Large intestine (tissue), 12 donors: ENCODE measurements around the gene ZBTB1. TPM values are rescaled to one million over a fixed set of nuclear protein-coding genes. Genes with fewer than 3 reads are reported as not detected.

Experiments used
- DNase-seq, 2 donors: peaks; one replicate each; pipeline versions ENCODE4 v3.0.0 to v3.0.0-alpha.2; 2013
- H3K27ac ChIP-seq: one replicate; pipeline ENCODE4 v1.5.1; 2013; ENCODE audit warnings: low read length
- H3K27me3 ChIP-seq: 2 replicates; pipeline ENCODE4 v1.6.1; 2013; ENCODE audit warnings: low read length; ENCODE audit not compliant: control insufficient read depth, insufficient read depth
- H3K36me3 ChIP-seq: 2 replicates; pipeline ENCODE4 v1.6.1; 2013; ENCODE audit warnings: low read length; ENCODE audit not compliant: control insufficient read depth, insufficient read depth
- H3K4me1 ChIP-seq: one replicate; pipeline ENCODE4 v1.6.1; 2013; ENCODE audit warnings: low read length; ENCODE audit not compliant: control insufficient read depth, insufficient read depth
- H3K4me3 ChIP-seq: one replicate; pipeline ENCODE4 v1.5.1; 2013; ENCODE audit warnings: low read length
- H3K9me3 ChIP-seq: one replicate; pipeline ENCODE4 v1.6.1; 2013; ENCODE audit warnings: mild to moderate bottlenecking, low read depth, low read length, moderate library complexity; ENCODE audit not compliant: control insufficient read depth
- WGBS: methylation state at CpG from one replicate; pipeline ENCODE4 v1.1.5; 2013; ENCODE audit warnings: low lambda C conversion rate; ENCODE audit not compliant: insufficient coverage; 5-methylcytosine and 5-hydroxymethylcytosine counted together
- long read RNA-seq, 11 donors: transcript quantifications; one replicate each; lab custom pipeline, GENCODE V29; 2026
- polyA plus RNA-seq: library from polyadenylated mRNA; unstranded; fragments of 120-200 nt; gene quantifications from one replicate; pipeline ENCODE4 v1.2.1, GENCODE V29; 2013

ZBTB1 gene, protein sequence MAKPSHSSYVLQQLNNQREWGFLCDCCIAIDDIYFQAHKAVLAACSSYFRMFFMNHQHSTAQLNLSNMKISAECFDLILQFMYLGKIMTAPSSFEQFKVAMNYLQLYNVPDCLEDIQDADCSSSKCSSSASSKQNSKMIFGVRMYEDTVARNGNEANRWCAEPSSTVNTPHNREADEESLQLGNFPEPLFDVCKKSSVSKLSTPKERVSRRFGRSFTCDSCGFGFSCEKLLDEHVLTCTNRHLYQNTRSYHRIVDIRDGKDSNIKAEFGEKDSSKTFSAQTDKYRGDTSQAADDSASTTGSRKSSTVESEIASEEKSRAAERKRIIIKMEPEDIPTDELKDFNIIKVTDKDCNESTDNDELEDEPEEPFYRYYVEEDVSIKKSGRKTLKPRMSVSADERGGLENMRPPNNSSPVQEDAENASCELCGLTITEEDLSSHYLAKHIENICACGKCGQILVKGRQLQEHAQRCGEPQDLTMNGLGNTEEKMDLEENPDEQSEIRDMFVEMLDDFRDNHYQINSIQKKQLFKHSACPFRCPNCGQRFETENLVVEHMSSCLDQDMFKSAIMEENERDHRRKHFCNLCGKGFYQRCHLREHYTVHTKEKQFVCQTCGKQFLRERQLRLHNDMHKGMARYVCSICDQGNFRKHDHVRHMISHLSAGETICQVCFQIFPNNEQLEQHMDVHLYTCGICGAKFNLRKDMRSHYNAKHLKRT
- polyA plus RNA-seq = 43.4 TPM
- long read RNA-seq, donor 1, partial matches to known transcripts = 0 of 2 reads
- long read RNA-seq, donor 1, other reads (novel, unspliced or antisense) = 0 of 2 reads
- long read RNA-seq, donor 2, full-length matches to known transcripts = 1 of 19 reads
- long read RNA-seq, donor 2, partial matches to known transcripts = 18 of 19 reads
- long read RNA-seq, donor 2, other reads (novel, unspliced or antisense) = 0 of 19 reads
- long read RNA-seq, donor 3 = 0 reads
- long read RNA-seq, donor 4, partial matches to known transcripts = 5 of 5 reads
- long read RNA-seq, donor 4, other reads (novel, unspliced or antisense) = 0 of 5 reads
- long read RNA-seq, donor 5, partial matches to known transcripts = 25 of 25 reads
- long read RNA-seq, donor 5, other reads (novel, unspliced or antisense) = 0 of 25 reads
- long read RNA-seq, donor 6, full-length matches to known transcripts = 1 of 19 reads
- long read RNA-seq, donor 6, partial matches to known transcripts = 18 of 19 reads
- long read RNA-seq, donor 6, other reads (novel, unspliced or antisense) = 0 of 19 reads
- long read RNA-seq, donor 7, partial matches to known transcripts = 8 of 8 reads
- long read RNA-seq, donor 7, other reads (novel, unspliced or antisense) = 0 of 8 reads
- long read RNA-seq, donor 8, partial matches to known transcripts = 18 of 18 reads
- long read RNA-seq, donor 8, other reads (novel, unspliced or antisense) = 0 of 18 reads
- long read RNA-seq, donor 9, partial matches to known transcripts = 25 of 26 reads
- long read RNA-seq, donor 9, other reads (novel, unspliced or antisense) = 0 of 26 reads
- long read RNA-seq, donor 10, partial matches to known transcripts = 11 of 11 reads
- long read RNA-seq, donor 10, other reads (novel, unspliced or antisense) = 0 of 11 reads
- long read RNA-seq, donor 11, partial matches to known transcripts = 30 of 30 reads
- long read RNA-seq, donor 11, other reads (novel, unspliced or antisense) = 0 of 30 reads

DNA sequence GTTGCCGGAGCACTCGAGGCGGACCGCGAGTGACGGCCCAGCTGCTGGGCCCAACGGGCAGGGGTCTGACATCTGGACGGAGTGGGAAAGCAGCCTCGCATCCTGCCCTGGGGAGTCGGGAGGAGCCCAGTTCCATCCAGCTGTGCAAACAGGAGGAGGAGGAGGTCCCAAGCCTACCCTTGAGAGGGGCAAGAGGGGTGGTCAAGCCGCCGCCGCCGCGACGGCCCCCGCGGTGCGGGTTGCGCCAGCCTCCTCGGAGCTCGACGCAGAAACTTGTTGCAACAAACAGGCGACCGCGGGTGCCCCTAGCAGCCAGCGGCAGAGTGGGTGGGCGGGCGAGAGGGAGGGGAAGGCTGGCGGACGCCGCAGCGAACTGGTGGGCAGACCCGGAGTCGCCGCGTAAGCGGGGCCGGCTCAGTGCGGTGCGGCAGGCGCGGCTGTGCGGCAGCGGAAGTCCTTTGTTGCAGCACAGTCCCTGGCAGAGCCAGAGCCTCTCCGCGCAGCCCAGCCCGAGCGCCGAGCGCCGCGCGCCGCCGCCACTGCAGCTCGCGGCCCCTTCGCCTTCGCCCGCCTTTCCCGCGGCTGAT is at the start of gene ZBTB1:
Gene ZBTB1 (plus strand): TSS at position 461 of the 587 bp plus-strand sequence. CDS start 16,735 bp downstream, outside the sequence.
- no peaks in the 10 kb centered on the region for H3K36me3 ChIP-seq
- DNase-seq = peak; percentile 78 to 88
- peak within 1 kb of the TSS; percentile 85 for H3K4me3 ChIP-seq
- WGBS = no CpG with 5 or more reads among the region's 63 CpGs
- no peaks in the 10 kb centered on the region for H3K27me3 ChIP-seq
- peaks cover 3% of the 10 kb centered on the region for H3K9me3 ChIP-seq
- peaks cover 38% of the 10 kb centered on the region for H3K4me1 ChIP-seq
- peak within 1 kb of the TSS; percentile 99 for H3K27ac ChIP-seq

DNA sequence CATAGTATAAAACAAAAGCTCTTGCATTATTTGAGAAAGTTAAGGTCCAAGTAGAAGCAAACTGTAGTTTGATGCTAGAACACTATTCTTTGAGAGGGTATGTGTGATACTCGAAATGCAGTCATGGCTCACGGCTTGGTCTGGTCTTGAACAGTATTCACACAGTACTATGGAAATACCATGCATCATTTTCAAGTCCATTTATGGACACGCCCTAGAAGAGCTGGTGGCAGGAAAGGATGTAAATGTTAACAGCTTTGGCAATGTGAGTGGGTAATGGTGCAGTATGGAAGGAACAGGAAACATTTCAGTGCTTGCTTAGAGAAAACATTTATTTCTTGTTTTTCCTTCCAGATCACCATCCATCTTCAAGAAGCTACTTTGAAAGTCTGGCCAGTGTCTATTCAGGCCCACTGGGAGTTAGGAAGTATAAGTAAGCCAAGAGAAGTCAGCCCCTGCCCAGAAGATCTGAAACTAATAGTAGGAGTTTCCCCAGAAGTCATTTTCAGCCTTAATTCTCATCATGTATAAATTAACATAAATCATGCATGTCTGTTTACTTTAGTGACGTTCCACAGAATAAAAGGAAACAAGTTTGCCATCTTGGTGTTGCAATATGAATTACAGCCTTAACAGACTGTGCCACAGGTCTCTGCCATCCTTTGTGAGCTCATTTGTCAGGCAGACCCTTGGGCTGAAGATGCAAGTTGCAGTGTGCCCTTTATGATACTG is 45.0 kb upstream of the ZBTB1 start:
- H3K27ac ChIP-seq = no peak overlapping the region
- H3K4me3 ChIP-seq = no peak overlapping the region
- no CpG with 5 or more reads among the region's 4 CpGs for WGBS
- peaks cover 20% of the 10 kb centered on the region for H3K36me3 ChIP-seq
- peaks cover 5% of the 10 kb centered on the region for H3K4me1 ChIP-seq
- no peaks in the 10 kb centered on the region for H3K9me3 ChIP-seq
- no peaks in the 10 kb centered on the region for H3K27me3 ChIP-seq
- no peak for DNase-seq

DNA sequence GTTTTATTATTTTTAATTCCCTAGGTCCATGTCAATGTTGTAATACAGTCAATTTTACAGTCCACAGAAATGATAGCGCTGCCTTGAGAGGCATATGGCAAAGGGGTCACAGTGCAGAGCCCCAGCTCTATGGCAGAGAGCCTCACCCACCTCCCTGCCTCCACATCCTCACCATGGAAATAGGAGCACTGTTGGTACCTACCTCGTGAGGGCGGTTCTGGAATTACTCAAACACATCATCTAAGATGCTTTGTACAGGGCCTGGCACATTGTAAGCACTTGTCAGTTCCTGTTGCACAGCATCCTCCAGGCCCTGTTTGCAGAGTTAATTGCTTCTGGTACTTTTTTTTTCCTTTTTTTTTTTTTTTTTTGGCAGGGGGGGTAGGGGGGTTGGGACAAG is 43.3 kb upstream of the ZBTB1 start:
- no CpG with 5 or more reads among the region's 3 CpGs for WGBS
- Histone ChIP-seq H3K27ac (no peak overlapping the region), H3K36me3 (peaks cover 8% of the 10 kb centered on the region), H3K4me1 (peaks cover 7% of the 10 kb centered on the region), H3K27me3 (no peaks in the 10 kb centered on the region), H3K9me3 (no peaks in the 10 kb centered on the region), H3K4me3 (no peak overlapping the region)
- DNase-seq = no peak

GRCh38 chr14:64463195-64463594 is 41.4 kb upstream of the ZBTB1 start:
- WGBS = no CpG with 5 or more reads among the region's 2 CpGs
- no peaks in the 10 kb centered on the region for H3K27me3 ChIP-seq

DNA sequence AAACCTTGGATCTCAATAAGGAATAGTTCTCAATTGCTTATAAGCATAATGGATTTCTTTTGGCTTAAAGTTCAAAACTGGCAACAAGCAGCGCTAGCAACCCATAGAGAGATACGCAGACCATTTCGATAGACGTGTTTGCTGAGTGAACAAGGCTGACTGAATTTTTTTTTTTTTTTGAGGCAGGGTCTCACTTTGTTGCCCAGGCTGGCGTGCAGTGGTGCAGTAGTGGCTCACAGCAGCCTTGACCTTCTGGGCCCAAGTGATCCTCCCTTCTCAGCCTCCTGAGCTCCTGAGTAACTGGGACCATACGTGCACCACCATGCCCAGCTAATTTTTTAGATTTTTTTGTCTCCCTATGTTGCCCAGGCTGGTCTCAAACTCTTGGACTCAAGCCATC is 40.7 kb upstream of the ZBTB1 start:
- no CpG with 5 or more reads among the region's 6 CpGs for WGBS
- Histone ChIP-seq H3K27ac (no peak overlapping the region), H3K9me3 (no peaks in the 10 kb centered on the region), H3K36me3 (peaks cover 3% of the 10 kb centered on the region), H3K4me3 (no peak overlapping the region), H3K4me1 (peaks cover 15% of the 10 kb centered on the region), H3K27me3 (no peaks in the 10 kb centered on the region)
- DNase-seq = no peak

More at GRCh38 chr14:64463195-64463594, 41.4 kb upstream of the ZBTB1 start:
- Histone ChIP-seq H3K4me1 (peaks cover 13% of the 10 kb centered on the region), H3K27ac (no peak overlapping the region), H3K9me3 (no peaks in the 10 kb centered on the region), H3K4me3 (no peak overlapping the region), H3K36me3 (peaks cover 8% of the 10 kb centered on the region)
- DNase-seq = no peak

DNA sequence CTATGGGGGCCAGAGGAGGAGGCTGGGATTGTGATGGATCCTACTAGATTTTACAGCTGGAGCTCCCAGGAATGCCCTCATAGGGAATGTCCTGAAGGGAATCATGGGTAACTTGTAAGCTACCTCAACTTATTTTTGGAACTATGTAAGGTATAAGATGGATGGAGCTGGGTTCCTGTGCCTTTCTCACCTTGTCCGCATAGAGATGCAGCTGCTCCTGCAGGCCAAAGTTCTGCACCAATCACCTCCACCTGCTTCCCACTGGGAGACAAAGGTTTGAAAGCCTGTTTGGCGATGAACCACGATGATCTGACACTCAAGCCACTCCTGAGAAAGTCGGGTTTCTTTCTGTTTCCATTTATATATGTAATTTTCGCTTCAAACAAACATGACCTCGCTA is 39.9 kb upstream of the ZBTB1 start:
- DNase-seq = peak in 1 of 2 donors; percentile 25
- peaks cover 15% of the 10 kb centered on the region for H3K4me1 ChIP-seq
- no CpG with 5 or more reads among the region's 6 CpGs for WGBS
- H3K27ac ChIP-seq = peak overlapping the region; percentile 28
- peaks cover 2% of the 10 kb centered on the region for H3K36me3 ChIP-seq
- H3K27me3 ChIP-seq = no peaks in the 10 kb centered on the region
- peak overlapping the region; percentile 64 for H3K4me3 ChIP-seq
- no peaks in the 10 kb centered on the region for H3K9me3 ChIP-seq

DNA sequence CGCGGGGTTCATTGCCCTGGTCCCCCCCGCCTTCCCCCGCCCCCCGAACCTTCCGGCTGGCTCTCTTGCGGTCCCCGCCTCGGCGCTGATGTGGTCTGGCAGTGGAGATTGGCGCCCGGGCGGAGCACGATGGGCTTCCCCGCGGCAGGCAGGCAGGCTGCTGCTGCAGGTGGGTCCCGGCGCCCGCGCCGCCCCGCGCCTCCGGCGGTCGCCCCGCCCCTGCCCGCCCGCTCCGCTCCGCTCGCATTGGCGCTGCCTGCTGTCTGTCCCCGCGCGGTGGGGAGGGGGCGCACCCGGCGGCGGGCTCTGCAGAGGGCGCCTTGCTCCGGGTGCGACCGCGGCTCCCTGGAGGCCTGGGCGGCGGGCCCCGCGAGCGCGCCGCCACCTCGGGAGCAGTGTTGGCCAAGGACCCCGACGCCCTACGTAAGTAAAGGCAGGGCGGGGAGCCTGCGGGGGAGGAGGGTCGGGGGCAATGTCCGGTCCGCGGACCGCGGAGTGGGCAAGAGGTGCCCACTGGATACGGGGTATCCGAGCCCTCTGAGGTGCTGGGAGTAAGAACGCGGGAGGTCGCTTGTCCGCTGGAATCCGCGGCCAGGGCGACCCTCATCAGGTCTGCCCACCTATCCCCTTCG is 39.3 kb upstream of the ZBTB1 start, which contains the start of gene AKAP5:
Gene AKAP5 (plus strand): TSS at position 309 of the 632 bp plus-strand sequence. CDS start 2,896 bp downstream, outside the sequence.
- H3K27ac ChIP-seq = peak within 1 kb of the TSS; percentile 61
- H3K4me1 ChIP-seq = peaks cover 15% of the 10 kb centered on the region
- no peaks in the 10 kb centered on the region for H3K9me3 ChIP-seq
- no peaks in the 10 kb centered on the region for H3K27me3 ChIP-seq
- H3K36me3 ChIP-seq = no peaks in the 10 kb centered on the region
- H3K4me3 ChIP-seq = peak within 1 kb of the TSS; percentile 64
- no CpG with 5 or more reads among the region's 74 CpGs for WGBS
- peak; percentile 34 to 74 for DNase-seq

GRCh38 chr14:64465831-64466554 is 38.6 kb upstream of the ZBTB1 start:
- no peaks in the 10 kb centered on the region for H3K9me3 ChIP-seq
- peaks cover 15% of the 10 kb centered on the region for H3K4me1 ChIP-seq
- no peaks in the 10 kb centered on the region for H3K36me3 ChIP-seq
- 0% methylated on average over 1 of the region's 15 CpGs for WGBS
- no peaks in the 10 kb centered on the region for H3K27me3 ChIP-seq
- H3K27ac ChIP-seq = peak overlapping the region; percentile 61
- peak in 1 of 2 donors; percentile 43 for DNase-seq
- H3K4me3 ChIP-seq = peak overlapping the region; percentile 64
